Stimulated activated CD8-positive, alpha-beta memory T cell treated with anti-CD3 and anti-CD28 coated beads, Interleukin-7, amount 100 ng/mL, for 1 hour (primary cell): Measurements from ENCODE around the gene TBC1D13.
"Not testable (repeated sequence)": the region's sequence is repeated elsewhere in the genome, so short reads cannot be mapped to it uniquely, and the experiment has no call there.

ENCODE experiments used
- DNase-seq, 2 donors: peaks; one replicate each; pipeline ENCODE4 v3.0.0-alpha.2; 2020; ENCODE audit warnings: low read depth in 2 of 2

TBC1D13 gene, protein sequence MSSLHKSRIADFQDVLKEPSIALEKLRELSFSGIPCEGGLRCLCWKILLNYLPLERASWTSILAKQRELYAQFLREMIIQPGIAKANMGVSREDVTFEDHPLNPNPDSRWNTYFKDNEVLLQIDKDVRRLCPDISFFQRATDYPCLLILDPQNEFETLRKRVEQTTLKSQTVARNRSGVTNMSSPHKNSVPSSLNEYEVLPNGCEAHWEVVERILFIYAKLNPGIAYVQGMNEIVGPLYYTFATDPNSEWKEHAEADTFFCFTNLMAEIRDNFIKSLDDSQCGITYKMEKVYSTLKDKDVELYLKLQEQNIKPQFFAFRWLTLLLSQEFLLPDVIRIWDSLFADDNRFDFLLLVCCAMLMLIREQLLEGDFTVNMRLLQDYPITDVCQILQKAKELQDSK

DNA sequence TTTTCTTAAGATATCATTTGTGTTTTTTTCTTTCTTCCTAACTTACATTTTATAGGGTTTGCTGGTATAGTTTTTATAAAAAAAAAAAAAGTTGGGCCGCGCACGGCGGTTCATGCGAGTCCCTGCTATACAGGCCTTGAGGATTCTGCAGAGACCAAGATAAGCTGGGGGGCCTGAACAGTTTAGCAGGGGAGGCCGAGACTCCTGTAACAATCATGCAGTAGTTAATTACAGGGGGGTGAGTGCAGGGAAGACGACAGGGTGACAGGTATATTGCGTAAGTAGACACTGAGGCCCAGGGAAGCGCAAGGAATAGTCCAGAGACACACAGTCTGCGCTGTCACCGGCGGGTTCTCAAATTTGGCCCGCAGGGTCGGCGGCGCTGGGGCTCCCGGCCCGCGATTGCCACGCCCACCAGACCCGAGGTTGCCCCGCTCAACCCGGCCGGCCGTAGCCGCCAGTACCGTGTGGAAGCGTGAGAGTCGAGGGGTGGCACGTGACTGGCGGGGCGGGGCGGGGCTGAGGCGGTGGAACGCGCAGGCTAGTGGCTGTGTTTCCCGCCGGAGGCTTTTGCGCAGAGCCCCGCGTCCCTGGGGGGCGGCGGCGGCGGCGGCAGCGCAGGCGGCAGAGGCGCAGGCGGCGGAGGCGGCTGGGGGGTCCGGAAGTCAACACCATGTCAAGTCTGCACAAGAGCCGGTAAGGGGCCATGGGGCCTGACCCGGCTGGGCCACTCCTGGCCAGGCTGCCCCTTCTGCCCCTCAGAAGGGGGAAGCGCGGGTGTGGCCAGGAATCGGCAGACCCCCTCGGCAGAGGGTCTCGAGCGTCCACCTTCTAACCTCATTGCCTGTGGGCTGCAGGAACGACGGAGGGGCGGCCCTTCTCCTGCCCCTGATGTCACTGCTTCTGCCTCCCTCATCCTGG lies at the start of gene TBC1D13:
TSS of gene TBC1D13 (plus strand) at position 573 of the 921 bp plus-strand sequence. CDS start at position 674, 101 bp downstream.
- peak; percentile 81 to 84 for DNase-seq

DNA sequence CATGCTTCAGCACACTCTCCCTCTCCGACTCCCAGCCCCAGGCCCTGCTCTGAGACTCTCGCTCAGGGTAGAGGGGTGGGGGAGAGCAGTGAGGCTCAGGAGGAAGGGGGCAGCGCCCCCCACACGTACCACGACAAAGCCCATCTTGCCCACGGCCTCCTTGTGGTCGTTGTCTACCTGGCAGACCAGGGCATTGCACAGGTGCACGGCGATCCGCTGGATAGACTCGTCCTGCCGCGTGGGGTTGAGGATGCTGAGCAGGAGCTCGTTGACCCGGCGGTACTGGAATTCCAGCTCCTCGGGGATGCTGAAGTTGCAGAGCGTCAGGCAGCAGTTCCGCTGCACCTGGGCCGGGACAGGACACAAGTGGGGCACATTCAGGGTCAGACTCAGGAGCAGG lies 44.7 kb upstream of the TBC1D13 start:
- no peak for DNase-seq

DNA sequence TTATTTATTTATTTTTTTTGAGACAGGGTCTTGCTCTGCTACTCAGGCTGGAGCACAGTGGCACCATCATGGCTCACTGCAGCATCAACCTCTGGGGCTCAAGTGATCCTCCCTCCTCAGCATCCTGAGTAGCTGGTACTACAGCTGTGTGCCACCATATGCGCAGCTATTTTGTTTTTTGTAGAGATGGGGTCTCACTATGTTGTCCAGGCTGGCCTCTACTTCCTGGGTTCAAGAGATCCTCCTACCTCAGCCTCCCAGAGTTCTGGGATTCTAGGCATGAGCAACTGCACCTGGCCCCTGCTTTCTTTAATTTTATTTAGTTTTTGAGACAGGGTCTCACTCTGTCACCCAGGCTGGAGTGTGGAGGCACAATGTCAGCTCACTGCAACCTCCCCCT lies 43.6 kb upstream of the TBC1D13 start:
- DNase-seq = no peak

DNA sequence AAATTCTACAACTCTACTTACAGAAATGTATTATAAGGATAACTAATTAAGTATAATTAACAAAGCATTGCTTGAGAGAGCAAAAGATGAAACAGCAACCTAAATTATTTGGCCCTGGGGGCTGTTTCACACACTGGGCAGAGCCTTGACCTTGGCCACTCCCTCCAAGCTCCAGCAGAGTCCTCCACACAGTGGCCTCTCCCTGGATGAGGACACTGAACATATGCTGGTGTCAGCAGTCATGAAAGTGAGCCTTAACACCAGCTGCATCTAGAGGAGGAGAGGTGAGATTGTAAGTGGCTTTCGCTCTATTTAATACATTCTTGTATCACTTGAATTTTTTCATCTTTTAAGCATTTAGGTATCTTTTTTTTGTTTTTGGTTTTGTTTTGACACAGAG lies 39.8 kb upstream of the TBC1D13 start:
- no peak for DNase-seq

DNA sequence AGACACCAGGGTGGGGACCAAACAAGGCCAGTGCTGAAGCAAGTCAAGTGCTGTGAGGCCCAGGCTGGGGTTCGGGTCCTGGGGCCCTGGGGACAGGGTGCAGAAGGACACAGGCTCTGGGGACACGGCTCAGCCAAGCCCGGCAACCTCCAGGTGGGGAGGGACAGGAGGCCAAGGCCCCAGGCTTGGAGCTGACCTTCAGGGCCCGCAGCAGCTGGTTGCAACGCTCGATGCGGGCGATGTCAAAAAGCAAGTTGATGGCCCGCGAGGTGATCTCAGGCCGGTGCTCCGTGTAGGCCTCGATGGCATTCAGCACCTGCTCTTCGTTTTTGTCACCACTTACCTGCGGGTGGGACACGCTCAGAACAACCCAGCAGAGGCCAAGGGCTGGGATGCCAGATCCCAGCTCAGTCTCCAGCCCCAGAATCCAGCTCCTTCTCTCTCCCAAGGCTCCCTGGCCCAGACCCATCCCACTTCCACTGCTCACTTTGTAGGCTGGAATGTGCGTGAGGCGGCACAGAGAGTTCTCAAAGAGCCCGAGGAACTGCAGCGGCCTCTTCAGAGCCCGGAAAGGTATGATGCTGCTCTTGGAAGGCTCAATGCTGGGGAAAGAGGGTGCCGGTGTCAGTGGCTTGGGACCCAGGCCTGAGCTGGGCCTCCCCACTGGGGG lies 36.0 kb upstream of the TBC1D13 start:
- no peak for DNase-seq

DNA sequence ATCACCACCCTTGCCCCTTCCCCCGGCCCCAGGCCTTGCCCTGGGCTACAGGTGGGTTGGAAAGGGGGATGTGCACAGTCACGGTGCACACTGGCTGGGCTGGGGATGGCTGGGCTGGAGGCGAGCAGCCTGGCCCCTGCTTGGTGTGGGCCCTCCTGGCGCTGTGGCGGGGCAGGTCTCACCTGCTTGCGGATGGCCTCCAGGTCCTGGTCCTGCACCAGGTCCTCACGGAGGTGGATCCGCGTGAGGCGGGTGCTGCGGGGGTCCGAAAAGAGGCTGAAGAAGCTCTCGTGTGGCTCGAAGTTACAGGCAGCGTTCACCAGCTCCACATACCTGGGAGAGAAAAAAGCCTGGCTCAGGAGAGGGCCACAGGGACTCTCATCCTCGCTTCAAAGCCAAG lies 33.4 kb upstream of the TBC1D13 start:
- DNase-seq = no peak

DNA sequence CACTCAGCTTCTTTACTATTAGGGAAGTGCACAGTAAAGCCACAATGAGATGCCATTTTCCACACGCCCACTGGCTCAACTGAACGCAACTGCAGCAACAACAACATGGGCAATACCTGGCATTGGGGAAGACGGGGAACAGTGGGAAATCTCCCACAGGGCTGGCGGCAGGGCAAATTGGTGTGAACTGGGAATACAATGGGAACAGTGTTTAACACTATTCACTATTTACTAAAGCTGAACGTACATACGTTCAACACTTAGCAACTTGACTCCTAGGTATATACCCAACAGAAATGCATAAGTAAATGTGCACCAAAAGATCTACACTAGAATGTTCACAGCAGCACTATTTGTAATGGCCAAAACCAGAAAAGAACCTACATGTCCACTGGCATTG lies 29.5 kb upstream of the TBC1D13 start:
- no peak for DNase-seq

DNA sequence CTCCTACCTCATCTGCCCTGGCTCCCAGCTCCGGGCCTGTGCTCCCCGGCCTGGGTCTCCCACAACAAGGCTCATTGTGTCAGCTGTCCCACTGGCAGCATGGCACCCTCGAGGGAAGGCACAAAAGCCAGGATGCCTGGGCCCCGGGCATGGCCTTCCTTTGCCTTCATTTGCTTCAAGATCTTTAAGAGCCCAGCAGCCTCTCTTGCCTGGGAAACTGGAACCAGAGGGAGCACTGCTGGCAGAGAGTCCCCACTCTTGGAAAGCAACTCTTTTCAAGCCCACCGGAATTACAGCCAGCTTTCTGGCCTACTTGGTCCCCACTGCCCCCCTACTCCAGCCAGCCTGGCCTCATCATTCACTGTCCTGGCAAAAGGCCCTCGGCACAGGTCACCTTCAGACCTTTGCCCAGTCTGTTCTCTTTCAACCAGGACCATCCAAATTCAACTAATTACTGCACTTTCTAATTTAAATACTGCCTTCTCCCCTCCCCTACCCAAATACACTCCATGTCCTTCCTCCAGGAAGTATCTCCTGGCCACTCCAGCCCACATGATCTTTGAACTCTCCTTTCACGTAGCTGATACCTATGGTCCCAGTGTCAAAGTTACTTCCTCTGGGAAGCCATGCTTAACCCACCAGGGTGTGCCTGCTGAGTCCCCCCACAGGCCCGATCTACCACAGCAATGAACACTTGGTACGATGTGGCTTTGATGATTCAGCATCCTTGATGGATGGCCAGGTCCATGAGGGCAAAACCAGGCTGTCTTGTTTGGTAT lies 24.2 kb upstream of the TBC1D13 start:
- no peak for DNase-seq

DNA sequence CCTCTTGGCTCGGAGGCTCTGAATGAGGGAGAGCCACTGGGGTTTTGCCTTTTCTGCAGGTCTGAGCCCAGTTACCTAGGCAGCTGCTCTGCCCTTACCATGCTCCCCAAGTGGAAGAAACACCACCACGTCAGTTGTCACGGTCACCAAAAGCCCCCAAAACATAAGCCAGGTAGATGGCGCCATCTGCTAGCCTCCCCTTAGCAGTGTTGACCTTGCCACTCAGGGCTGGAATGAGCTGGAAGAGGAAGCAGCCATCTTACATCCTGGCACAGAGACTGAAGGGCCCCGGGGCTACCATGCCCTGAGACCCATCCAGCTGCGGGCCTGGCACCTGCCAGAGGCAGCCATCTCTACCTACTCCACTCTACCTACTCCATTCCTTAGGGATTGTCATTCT lies 22.7 kb upstream of the TBC1D13 start:
- DNase-seq = no peak

DNA sequence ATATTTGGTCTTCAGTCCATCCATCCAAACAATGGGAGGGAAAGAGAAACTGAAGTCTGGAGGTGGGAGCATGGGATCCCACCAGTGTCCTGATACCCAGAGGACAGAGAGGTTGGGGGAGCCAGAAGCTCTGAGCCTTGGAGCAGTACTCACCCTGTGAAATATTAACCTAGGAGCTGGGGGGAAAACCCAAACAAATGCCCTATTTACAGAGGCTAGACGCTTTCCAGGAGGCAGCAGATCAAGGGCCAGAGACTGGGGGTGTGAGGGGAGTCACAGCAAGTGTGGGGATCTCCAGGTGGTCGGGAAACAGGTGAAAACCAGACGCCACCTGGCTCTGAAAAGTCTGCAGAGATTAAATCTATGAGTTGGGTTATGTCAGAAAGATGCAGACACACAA lies 21.6 kb upstream of the TBC1D13 start:
- DNase-seq = no peak

DNA sequence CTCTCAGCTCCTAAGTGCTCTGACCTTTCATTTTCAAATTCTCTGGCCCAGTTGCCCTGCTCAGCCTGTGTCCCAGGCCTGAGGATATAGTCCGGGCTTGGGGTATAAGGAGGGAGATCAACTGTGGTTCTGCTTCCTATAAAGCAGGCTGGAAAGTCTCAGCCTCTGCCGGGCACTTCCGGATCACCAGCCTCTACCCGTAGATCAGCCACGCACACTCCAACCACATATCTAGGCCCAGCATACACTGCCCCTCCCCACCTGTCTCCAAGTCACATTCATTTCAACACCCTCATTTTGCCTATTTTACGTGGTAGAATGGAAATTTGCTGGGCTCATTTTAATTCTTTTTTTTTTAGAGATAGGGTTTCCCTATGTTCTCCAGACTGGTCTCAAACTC lies 18.4 kb upstream of the TBC1D13 start:
- DNase-seq = no peak

DNA sequence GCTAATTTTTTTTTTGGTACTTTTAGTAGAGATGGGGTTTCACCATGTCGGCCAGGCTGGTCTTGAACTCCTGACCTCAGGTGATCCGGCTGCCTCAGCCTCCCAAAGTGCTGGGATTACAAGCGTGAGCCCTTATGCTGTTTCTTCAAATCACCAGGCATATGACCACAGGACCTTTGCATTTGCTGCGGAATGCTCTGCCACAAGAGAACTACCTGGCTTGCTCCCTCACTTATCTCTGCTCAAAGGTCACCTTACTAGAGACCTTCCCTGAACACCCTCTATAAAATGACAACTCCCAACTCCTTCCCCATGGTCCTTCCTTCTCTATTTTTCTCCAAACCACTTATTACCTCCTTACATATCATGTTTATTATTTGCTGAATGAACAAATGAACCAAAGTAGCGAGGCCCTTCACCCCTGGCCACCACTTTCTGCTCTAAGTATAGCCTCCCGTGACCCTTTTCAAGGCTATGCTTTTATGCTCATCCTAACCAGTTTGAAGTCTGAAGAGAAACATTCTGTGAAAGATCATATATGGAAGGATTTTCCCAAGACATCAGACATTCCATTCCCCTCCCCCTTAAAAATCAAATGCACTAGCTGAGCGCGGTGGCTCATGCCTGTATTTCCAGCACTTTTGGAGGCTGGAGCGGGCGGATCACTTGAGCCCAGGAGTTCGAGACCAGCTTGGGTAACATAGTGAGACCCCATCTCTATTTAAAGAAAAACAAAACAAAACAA lies 16.6 kb upstream of the TBC1D13 start:
- no peak for DNase-seq

DNA sequence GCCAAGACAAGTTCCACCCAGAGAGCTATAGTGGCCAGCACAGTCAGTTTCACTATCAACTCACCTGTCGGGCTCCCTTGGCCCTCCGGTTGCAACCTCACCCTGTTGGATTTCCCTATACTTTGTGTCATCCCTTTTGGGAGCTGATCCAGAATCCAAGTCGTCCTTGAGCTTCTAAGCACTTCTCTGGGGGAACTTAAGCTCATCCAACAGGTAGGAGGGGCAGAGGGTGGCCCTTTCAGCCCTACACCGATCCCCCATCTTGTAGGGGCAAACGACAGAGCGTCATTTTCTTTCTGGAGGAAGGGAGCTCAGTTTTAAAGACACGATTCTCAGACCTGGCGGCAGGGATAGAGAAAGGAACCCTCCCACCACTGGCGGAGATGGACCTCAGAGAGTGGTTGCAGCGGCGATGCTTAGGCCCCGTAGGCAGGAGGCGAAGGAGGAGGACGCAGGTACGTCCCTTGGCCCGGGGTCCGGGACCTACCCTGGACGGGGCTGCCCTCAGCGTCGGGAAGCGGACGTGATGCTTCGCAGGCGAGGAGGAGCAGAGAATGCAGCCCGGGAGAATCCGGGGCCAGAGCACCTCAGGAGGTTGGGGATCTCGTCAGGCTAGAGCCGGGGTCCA lies 15.8 kb upstream of the TBC1D13 start:
- no peak for DNase-seq

DNA sequence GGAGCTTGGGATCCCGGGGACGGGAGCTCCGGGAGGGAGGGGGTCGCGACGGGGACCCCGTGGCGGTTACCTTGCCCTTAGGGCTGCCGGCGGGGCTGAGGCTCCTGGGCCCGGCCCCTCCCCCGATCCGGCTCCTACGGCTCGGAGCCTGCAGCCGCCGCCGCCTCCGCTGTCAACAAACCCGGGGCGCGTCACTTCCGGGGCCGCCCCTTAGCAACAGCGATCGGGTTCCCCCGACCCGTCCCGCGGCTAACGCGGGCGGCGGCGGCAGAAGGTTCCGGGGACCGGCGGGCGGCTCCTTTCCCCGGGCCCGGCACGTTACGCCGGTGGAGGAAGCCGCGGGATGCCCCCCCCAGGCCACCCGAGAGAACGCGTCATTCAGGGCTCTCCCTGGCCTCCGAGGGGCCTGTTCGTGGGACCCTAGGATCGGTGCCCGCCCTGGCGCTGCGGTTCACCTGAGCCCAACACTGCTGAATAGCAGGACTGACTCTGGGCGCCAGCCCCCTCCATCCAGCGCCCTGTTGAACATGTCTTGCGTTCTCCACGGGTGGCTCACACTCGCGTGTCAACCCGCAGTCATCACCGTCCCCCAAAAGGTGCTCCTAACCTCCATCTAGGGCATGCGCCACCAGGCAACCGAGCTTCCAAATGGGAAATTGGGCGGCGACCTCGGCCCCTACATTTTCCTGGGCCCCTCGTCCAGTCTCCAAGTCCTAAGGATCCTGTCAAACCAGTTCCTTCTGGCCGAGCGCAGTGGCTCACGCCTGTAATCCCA lies 15.1 kb upstream of the TBC1D13 start, which contains the start of gene ZER1:
TSS of gene ZER1 (minus strand) at position 183 of the 775 bp plus-strand sequence. CDS start 16,362 bp downstream, outside the sequence.
- peak; percentile 86 to 87 for DNase-seq

DNA sequence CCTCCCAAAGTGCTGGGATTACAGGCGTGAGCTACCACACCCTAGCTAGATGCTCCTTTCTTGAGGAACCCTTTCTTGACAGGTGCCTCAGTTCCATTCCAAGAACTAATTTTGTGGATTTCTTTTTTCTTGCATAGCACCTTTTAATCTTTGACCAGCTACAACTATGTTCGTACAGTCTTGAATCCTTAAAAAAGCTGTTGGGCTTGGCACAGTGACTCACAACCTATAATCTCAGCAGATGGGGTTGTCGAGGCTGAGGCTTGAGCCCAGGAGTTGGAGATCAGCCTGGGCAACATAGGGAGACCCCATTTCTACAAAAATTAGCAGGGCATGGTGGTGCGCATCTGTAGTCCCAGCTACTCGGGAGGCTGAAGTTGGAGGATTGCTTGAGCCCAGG lies 14.0 kb upstream of the TBC1D13 start:
- no peak for DNase-seq

DNA sequence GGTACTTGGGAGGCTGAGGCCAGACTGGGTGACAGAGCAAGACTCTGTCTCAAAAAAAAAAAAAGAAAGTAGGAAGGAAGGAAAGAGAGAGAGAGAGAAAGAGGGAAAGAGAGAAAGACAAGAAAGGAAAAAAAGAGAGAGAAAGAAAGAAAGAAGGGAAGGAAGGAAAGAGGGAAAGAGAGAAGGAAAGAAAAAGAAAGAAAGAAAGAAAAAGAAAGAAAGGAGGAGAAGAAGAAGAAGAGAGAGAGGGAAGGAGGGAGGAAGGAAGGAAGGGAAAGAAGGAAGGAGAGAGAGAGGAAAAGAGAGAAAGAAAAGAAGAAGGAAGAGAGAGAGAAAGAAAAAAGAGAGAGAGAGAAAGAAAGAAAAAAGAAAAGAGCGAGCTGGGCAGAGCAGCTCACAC lies 12.2 kb upstream of the TBC1D13 start:
- DNase-seq = no peak

DNA sequence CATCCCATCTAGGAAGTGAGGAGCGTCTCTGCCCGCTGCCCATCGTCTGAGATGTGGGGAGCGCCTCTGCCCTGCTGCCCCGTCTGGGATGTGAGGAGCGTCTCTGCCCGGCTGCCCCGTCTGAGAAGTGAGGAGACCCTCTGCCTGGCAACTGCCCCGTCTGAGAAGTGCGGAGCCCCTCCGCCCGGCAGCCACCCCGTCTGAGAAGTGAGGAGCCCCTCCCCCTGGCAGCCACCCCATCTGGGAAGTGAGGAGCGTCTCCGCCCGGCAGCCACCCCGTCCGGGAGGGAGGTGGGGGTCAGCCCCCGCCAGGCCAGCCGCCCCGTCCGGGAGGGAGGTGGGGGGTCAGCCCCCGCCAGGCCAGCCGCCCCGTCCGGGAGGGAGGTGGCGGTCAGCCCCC lies 7.0 kb upstream of the TBC1D13 start:
- DNase-seq = not testable (repeated sequence)

DNA sequence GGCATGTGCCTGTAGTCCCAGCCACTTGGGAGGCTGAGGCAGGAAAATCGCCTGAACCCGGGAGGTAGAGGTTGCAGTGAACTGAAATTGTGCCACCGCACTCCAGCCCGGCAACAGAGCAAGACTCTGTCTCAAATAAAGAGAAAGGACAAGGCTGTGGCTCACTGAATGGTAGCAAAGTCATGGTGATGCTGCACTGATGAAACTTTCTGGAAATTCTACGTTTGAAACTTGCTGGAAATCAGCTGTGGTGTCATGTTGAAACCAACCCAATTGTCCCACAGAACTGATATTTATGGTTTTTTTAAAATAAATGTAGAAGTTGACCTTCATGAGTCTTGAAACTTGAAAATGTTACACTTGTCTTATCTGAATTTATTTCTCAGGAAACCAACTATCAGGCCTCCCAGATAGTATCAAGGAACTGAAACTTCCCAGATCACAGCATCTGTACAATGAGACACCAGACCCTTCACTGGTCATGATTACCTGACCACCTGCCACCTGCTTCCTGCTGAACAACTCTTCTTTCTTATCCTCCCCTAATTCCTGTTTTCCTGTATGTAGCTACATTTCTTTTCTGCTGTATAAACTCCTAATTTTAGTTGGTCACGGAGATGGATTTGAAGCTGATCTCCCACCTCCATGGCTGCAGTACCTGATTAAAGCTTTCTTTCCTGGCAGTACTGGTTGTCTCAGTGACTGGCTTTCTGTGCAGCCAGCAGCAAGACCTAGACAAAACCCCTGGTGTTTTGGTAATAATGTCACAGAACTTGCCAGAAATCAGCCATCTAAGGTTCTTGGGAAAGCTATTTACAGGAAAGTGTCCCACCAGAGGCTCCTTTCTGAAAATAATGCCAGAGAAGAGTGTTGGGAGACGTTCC lies 5.6 kb upstream of the TBC1D13 start:
- DNase-seq = no peak
